GM19043 (cell line): ENCODE results near the gene PDZD2.
"Not testable (repeated sequence)": the region's sequence is repeated elsewhere in the genome, so short reads cannot be mapped to it uniquely, and the experiment has no call there.

Experiments
- ATAC-seq: cut with Tn5 transposase; IDR thresholded peaks from one replicate; pipeline ENCODE4 v1.9.1; 2021; ENCODE audit warnings: low read depth; ENCODE audit not compliant: unreplicated experiment

Gene PDZD2

GRCh38 chr5:31730139-31730538 is 91.2 kb downstream of the PDZD2 start:
- no peak for ATAC-seq

- ATAC-seq = no peak
Measured at GRCh38 chr5:31731016-31731415, 92.1 kb downstream of the PDZD2 start.

- no peak for ATAC-seq
Measured at GRCh38 chr5:31731710-31732301, 92.9 kb downstream of the PDZD2 start.

- not testable (repeated sequence) for ATAC-seq
Measured at GRCh38 chr5:31732821-31733220, 93.9 kb downstream of the PDZD2 start.

- ATAC-seq = no peak
Measured at GRCh38 chr5:31733371-31733770, 94.4 kb downstream of the PDZD2 start.

DNA sequence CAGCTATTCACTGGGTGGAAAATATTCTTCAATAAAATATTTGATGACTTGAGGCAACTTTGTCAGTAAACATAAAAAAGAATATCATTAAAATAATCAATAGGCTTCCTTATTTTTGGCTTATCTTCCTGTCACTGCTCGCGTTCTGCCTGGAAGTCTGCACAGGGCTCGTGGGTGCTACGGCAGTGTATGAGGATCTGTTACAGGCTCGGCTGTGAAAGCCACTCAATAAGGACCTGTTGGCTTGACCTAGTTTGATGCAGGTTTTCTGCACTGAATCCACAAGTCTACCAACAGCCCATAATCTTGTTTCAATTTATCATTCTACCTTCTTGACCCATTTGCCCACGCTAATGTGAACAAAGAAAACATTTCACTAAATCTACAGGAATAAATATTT is 97.2 kb downstream of the PDZD2 start:
- ATAC-seq = no peak

DNA sequence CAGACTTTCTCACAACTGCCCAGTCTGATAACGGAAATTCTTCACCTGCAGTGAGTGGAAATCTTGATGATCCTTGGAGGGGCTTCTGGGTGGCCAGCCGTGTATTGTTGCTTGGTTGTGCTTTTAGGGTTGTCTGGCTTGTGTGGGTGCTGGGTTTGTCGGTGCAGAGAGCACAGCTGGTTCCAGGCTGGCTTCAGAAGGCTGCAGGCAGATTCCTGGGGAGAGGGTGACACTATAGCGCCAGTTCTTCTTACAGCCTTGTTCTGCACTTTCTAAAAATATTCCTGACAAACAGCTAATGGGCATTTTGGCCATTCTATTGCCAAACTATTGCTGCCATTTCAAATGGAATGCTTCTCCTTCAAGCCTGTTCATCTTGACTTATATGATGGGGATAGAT is 99.3 kb downstream of the PDZD2 start:
- ATAC-seq = no peak

GRCh38 chr5:31741496-31741895 is 102.6 kb downstream of the PDZD2 start:
- no peak for ATAC-seq

- no peak for ATAC-seq
Measured at GRCh38 chr5:31743678-31744077, 104.7 kb downstream of the PDZD2 start.

DNA sequence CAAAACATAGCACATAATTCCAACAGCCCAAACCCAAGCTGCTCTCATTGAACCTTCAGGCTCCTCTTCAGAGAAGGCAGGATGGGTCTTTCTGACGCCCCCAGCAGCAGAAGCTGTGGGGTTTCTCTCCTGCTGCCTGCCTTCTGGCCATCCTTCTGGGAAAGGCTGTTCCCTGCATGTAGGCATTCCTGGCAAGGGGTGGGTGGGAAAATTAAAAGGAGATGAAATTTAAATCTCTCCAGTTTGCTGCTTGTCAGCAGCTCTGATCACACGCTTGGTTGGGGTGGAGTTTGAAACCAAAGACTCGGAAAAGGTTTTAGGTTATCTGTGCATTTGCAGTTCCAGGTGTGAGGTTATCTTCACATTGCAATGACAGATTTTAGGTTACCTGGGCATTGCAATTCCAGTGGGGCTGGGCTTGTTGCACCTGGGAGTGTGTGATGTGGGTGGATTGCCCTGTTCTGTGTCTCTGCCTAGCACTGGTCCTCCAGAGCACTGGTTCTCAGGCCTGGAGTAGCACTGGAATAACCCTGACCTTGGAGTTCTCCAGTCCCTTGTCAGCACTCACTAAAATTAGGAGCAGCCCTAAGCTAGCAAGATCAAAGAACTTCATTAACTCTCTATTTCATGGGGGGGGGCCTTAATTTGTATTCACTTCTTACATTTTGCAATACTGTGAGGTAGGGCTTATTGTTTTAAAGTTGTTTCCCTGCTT is 109.7 kb downstream of the PDZD2 start:
- no peak for ATAC-seq

DNA sequence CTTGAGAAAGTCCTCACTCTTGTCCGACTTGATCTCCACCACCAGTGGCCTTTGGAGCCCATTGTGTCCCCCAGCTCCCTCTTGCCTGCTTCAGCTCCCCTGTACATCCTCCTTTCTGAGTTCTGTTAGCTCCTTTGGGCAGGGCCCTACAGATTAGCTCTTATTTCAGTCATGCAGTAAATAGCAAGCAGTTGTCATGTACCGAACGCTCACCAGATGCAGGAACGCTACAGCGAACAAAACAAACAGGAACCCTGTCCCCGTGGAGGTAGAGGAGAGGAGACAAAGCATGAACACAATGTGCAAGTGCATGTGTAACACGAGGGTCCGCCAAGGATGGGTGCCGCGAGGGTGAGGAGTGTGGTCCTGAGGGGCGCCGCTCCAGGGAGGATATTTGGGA is 111.3 kb downstream of the PDZD2 start:
- no peak for ATAC-seq

- no peak for ATAC-seq
Measured at GRCh38 chr5:31751610-31752009, 112.7 kb downstream of the PDZD2 start.

DNA sequence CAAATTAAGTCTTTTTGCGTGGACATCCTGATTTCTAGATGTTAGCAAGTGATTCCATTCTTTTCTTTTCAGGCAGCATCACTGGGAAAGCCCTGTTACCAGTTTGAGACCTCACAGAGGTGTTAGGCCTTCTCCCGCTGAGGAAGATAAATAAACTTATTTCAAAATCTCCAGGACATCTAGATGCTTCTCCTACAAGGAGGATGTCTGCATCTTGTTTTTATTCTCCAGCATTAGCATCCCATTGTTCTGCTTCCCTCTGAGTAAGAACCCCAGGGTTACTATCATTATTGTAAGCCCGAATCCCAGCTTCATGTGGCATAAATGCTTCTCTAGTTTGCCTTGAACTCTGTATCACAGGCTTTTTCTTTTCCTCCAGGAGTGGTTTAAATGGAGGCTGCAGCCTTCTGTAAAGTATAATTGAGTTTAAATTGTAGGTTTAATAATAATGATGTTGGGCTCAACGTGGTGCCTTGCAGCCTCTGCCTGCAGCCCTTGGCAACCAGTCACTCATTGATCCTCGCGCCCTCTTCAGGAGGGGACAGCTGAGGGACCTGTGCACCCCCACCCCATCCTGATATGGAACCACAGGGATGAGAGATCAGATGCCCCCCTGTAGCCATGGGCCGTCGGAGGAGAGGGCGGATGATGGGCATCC is 114.9 kb downstream of the PDZD2 start:
- ATAC-seq = no peak

- ATAC-seq = no peak
Measured at GRCh38 chr5:31754358-31754704, 115.4 kb downstream of the PDZD2 start.

- no peak for ATAC-seq
Measured at GRCh38 chr5:31754741-31755675, 116.1 kb downstream of the PDZD2 start.

- ATAC-seq = no peak
Measured at GRCh38 chr5:31755676-31756230, 116.8 kb downstream of the PDZD2 start.

DNA sequence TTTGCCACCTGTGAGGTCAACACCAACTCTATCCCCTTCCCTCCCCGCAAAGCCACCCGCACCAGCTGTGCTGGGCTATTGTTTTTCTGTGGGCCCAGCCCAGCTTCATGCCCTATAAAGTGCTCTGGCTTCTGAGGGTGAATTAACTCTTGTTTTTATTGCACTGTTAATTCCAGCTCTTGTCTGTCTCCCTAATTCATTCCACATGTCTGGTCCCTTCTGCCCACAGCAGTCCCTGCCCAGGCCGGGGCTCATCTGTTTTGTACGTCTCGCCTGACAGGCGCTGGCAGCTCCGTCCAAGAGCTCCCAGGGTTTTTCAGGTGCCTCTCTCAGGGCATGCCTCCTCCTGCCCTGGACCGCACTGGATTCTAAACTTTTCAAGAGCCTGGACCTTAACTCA is 118.9 kb downstream of the PDZD2 start:
- ATAC-seq = no peak

- no peak for ATAC-seq
Measured at GRCh38 chr5:31758803-31759425, 120.0 kb downstream of the PDZD2 start.

DNA sequence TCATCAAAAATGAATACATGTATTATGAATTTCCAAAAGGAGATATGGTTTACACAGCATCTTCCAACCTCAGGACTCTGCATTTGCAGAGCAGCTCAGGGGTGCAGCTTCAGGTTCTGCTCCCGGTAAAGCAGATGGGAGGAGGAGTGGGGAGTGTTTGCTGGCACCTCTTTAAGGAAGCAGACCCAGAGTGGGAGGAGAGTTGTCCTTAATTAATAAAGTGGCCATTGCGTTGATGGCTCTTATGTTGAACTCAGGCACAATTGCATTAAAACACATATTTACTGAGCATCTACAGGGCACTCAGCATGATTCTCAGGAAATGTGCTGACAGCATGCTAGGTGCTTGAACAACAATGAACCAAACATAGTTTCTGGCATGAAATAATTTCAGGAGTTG is 121.0 kb downstream of the PDZD2 start:
- no peak for ATAC-seq

DNA sequence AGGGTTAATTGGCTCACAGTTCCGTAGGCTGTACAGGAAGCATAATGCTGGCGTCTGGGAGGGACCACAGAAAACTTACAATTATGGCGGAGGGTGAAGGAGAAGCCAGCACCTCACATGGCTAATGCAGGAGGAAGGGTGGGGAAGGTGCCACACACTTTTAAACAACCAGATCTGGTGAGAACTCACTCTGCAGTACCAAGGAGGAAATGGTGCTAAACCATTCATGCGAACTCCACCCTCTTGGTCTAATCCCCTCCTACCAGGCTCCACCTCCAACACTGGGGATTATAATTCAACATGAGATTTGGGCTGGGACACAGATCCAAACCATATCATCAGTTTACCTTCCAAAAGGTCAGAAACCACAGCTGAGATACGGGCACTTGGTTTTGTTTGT is 122.9 kb downstream of the PDZD2 start:
- ATAC-seq = no peak
